SH-SY5Y (cell line): ENCODE measurements around the gene MGAT5B.

Source experiments
- GATA2 ChIP-seq: IDR thresholded peaks from 2 replicates; pipeline ENCODE4 v1.6.1; 2011; ENCODE audit warnings: mild to moderate bottlenecking, low read depth, low read length
- GATA3 ChIP-seq: IDR thresholded peaks from 2 replicates; pipeline ENCODE4 v1.6.1; 2011; ENCODE audit warnings: low read depth, mild to moderate bottlenecking, low read length, moderate library complexity

- TF ChIP-seq GATA3, result no peak
- TF ChIP-seq GATA2, result no peak
Measured at GRCh38 chr17:76879691-76880090, 11.5 kb downstream of the MGAT5B start.
